GM13977 (cell line): Measurements from ENCODE around the gene APH1B.

Experiments
- DNase-seq: peaks from one replicate; pipeline ENCODE4 v3.0.0; 2012; ENCODE audit warnings: low spot score
- in situ Hi-C: fragments of 300-500 bp; cut with MboI; formaldehyde crosslinking; loops from one replicate; pipeline ENCODE4 v1.12.0; 2022; ENCODE audit warnings: low sequenced_read_pairs, low pct_unique_long_range_greater_than_20kb, mixed read lengths, inconsistent platforms; ENCODE audit not compliant: unreplicated experiment
- TF ChIP-seq, protein P1 (sequence below): IDR thresholded peaks from 2 replicates; pipeline ENCODE4 v1.5.1; 2012; ENCODE audit warnings: mild to moderate bottlenecking, control low read depth; ENCODE audit not compliant: insufficient read depth; ENCODE audit errors: extremely low read depth, missing control alignments

APH1B gene

DNA sequence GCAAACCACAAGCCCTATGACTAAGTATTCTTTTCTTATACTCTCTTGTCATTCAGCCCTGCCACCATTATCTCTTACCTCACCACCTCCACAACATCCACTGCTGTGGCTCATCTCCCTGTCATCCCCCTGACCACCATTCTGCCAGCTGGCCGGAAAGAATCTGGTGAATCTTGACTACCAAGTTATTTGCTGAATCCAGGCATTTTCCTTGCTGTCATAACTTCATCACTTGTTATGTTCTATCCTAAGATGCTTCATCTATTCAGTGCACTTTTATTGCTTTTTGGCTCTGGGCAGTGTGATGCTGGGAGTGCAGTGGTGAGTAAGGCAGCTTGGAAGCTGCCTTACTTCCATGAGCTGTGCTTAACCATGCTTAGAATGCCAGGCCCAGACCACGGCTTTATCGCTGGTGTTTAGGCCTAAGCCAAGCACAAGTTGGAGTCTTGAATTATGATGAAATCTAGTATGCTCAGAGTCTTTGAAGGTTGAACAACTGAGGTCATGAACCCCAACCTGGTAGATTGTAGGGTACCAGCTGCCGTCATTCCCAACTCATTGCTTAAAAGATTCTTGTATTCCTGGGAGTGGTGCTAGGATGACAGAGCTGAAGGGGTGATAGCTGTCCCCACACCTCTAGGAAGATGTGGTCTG lies 27.0 kb upstream of the APH1B start:
- TF ChIP-seq, protein P1, sequence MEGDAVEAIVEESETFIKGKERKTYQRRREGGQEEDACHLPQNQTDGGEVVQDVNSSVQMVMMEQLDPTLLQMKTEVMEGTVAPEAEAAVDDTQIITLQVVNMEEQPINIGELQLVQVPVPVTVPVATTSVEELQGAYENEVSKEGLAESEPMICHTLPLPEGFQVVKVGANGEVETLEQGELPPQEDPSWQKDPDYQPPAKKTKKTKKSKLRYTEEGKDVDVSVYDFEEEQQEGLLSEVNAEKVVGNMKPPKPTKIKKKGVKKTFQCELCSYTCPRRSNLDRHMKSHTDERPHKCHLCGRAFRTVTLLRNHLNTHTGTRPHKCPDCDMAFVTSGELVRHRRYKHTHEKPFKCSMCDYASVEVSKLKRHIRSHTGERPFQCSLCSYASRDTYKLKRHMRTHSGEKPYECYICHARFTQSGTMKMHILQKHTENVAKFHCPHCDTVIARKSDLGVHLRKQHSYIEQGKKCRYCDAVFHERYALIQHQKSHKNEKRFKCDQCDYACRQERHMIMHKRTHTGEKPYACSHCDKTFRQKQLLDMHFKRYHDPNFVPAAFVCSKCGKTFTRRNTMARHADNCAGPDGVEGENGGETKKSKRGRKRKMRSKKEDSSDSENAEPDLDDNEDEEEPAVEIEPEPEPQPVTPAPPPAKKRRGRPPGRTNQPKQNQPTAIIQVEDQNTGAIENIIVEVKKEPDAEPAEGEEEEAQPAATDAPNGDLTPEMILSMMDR = no peak
- no peak for DNase-seq
- in situ Hi-C loops = no loop called here

DNA sequence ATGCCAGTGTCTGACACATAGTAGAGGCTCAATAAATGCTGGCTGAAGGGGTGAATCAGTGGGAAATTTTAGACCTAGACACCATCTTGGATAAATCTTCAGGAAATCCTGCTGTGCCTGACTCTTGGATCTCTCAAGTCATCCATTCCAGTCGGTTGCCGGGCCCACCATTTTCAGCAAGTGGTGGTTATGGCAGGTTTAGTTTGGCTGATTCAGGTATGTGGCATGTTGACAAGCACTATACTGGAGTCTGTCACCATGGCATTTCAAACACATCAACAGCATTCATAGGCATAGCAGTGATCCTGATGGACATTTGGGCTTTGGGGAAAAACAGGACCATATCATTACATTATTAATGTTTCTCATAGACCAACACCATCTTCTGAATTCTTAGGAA lies 25.7 kb upstream of the APH1B start:
- in situ Hi-C loops = no loop called here
- no peak for DNase-seq
- TF ChIP-seq, protein P1 = no peak

DNA sequence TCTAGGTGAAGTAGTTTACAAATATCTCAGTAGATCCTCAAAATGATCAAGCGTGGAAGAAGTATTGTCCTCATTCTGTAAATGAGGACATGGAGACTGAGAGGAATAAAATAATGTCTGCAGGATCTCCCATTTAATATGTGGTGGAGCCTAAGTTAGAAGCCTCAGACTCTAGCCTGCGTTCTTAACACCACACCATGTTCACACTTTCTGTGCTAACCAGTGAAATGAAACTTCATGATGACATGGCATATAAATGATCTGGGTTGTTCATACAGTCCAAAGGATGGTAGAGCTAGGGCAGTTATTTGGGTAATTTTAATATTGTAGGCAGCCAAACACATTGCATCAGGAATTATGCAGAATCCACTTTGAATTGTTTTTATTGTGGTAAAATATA lies 25.1 kb upstream of the APH1B start:
- DNase-seq = no peak
- TF ChIP-seq, protein P1 = no peak
- in situ Hi-C loops = no loop called here

DNA sequence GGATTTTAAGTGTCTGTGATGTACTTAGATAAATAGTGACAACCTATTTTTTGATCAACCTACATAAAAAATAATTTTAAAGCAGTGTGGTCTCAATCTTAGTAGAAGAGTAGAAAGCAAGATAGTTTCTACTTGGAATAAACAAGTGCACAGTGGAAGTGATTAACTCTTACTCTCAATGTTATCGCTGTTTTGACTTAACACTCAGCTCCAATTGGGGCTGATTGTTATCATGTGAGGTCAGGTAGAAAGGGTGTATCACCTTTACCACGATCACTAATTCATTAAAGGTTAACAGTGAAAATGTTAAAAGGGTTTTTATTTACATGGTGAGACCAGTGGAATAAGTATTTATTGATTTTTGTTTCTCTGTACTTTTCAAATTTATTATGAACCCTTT lies 22.4 kb upstream of the APH1B start:
- in situ Hi-C loops = no loop called here
- no peak for DNase-seq
- TF ChIP-seq, protein P1 = no peak

DNA sequence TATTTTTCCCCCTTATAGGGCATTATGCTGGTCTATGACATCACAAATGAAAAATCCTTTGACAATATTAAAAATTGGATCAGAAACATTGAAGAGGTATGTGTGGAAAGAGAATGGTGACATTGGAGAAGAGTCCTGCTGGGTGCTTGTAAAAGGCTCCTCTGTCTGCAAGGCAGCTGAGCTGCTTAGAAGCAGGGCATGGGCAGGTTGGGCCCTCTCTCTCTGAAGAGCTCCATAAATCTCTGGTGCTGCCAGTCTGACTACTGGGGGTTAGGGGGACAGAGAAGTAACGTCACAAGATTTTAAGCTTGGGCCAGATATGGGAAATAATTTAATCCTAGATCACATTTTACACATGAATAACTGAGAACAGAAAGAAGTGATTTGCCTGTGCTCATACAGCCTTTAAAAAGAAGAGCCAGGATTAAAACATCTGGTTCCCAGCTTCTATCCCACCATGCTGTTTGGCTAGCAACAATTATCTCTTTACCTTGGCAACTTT lies 21.9 kb upstream of the APH1B start:
- in situ Hi-C loops = no loop called here
- DNase-seq = no peak
- TF ChIP-seq, protein P1 = no peak

DNA sequence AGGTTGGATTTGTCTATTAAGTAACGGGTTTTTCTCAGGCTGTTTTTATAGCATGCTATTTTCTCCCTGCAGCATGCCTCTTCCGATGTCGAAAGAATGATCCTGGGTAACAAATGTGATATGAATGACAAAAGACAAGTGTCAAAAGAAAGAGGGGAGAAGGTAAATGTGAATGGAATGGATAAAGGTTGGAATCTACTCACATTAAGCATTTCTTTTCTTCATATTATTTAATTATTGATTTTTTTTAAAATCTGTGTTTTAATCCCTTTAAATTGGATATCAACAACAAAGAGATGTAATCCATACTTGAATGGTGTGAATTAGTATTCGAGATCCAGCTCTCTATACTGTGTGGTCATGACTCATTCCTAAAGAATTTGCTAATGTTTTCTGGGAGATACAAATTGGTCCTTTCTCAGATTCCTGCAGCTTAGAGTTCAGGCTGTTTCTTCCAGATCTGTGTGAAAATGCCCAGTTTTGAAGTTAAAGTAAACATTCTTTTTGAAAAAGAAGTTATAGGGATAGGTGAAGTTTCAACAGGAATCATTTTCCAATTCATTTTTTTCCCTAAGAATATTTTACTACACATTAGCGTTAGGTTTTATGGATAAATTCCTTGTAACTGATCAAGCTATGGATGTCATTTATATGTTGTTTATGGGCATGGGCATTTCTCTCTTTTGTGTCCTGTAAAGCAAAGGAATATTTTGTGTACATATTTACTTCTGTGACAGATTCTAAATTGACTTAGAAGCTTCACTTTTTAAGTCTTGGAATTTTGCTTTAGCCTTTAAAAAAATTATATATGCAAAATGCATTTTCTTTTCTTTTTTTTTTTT lies 20.8 kb upstream of the APH1B start:
- TF ChIP-seq, protein P1 = no peak
- in situ Hi-C loops = no loop called here
- DNase-seq = no peak
